Globus pallidus (tissue), 1 donor: ENCODE measurements around the gene USP50.
"Not testable (repeated sequence)": the region's sequence is repeated elsewhere in the genome, so short reads cannot be mapped to it uniquely, and the experiment has no call there.

ENCODE experiments used
- DNase-seq: peaks from one replicate; pipeline ENCODE4 v3.0.0-alpha.2; 2015; ENCODE audit warnings: low spot score

Gene USP50

GRCh38 chr15:50546566-50546965, at the start of gene USP50:
Gene USP50, minus strand, starts transcription at chr15:50546666. Its CDS starts 141 bp downstream, at chr15:50546525.
- DNase-seq = no peak

GRCh38 chr15:50594311-50594710, 47.8 kb upstream of the USP50 start:
- no peak for DNase-seq

GRCh38 chr15:50593761-50594160, 47.3 kb upstream of the USP50 start:
- no peak for DNase-seq

- no peak for DNase-seq
These were observed 43.8 kb upstream of the USP50 start for GRCh38 chr15:50590288-50590687.

GRCh38 chr15:50577492-50577891, 31.0 kb upstream of the USP50 start:
- DNase-seq = no peak

GRCh38 chr15:50576166-50576565, 29.7 kb upstream of the USP50 start:
- DNase-seq = no peak

GRCh38 chr15:50573842-50574241, 27.4 kb upstream of the USP50 start:
- not testable (repeated sequence) for DNase-seq

DNA sequence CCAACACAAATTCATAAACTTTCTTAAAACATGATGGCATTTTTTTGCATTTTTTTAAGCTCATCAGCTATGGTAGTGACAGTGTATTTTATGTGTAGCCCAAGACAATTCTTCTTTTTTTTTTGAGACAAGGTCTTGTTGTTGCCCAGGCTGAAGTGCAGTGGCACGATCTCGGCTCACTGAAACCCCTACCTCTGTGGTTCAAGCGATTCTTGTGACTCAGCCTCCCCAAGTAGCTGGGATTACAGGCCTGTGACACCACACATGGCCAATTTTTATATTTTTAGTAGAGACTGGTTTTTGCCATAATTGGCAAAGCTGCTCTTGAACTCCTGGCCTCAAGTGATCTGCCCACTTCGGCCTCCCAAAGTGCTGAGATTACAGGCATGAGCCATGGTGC, 17.3 kb upstream of the USP50 start:
- DNase-seq = no peak

DNA sequence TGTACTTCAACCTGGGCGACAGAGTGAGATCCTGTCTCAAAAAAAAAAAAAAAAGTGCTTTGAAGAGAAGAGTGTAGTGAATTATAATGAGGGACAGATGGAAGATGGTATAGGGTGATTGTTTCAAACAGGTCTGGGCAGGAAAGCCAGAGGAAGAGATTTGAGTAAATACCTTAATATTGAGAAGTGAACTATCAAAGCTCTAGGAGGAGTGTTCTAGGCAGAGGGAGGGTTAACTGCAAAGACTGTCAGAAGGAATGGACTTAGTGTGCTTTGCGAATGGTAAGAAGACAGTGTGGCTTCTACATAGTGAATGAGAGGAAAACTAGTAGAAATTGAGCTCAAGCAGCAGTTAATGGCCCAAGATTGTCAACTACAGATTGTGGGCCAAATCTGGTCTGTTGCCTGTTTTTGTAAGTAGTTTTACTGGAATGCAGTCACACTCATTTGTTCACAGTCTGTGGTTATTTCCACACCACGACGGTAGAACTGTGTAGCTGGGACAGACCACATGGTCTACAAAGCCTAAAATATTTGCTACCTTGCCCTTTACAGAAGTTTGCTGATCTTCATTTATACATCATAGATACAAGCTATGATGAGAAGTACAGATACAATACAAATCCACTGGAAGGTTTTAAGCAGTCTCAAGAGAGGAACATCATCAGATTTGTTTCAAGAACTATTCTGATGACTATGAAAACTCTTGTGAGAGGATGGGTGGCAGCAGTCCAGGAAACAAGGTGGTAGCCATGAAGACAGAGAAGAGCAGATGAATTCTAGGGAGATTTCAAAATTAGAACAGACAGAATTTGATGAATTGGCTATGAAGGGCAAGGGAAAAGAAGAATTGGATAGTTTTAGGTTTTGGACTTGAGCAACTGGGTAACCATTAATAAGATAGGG, 16.5 kb upstream of the USP50 start:
- no peak for DNase-seq

- no peak for DNase-seq
These were observed 11.5 kb upstream of the USP50 start for GRCh38 chr15:50558012-50558411.

- DNase-seq = no peak
These were observed 10.3 kb upstream of the USP50 start for GRCh38 chr15:50556642-50557371.

- no peak for DNase-seq
These were observed 5.8 kb upstream of the USP50 start for GRCh38 chr15:50552238-50552637.

DNA sequence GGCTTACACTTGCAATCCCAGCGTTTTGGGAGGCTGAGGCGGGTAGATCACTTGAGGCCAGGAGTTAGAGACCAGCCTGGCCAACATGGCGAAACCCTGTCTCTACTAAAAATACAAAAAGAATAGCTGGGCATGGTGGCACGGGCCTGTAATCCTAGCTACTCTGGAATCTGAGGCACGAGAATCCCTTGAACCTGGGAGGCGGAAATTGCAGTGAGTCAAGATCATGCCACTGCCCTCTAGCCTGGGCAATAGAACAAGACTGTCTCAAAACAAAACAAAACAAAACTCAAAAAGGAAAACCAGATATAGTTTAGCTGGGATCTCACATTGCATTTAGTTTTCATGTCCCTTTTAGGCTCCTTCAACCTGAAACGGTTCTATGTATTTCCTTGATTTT, 2.9 kb upstream of the USP50 start:
- no peak for DNase-seq

DNA sequence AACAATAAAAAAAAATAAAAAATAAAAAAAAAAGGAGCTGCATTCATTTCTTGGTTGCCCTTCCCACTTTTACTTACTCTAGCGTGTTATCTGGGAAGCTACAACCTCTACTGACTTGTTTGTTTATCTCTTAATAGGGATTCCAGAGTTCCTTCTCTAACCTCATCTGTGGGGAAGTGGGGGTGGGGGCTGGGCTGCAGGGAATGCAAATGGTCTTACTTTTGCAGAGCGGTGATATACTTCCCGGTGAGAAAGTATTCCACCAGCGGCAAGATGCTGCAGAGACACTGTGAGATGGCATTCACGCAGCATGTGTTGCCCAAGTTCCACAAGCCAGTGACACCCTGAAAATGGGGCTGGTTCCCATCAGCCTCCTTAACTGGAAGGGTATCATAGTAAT, 2.1 kb downstream of the USP50 start:
- DNase-seq = no peak

DNA sequence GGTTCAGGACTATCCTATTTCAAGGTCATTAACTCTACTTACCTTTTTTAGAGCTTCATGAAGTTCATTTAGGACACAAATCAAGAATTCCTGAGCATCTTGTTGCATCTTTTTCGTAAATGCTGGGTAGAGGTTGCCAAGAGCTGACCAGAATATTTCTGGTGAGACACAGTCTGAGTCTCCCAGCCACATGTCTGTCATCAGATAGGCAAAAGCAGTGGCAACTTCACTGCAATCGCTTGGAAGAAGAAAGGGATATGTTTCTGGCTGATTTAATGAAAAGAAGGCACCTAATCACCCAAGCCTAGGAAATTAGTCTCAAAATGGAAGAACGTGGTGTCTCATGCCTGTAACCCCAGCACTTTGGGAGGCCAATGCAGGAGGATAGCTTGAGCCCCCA, 2.9 kb downstream of the USP50 start:
- no peak for DNase-seq

DNA sequence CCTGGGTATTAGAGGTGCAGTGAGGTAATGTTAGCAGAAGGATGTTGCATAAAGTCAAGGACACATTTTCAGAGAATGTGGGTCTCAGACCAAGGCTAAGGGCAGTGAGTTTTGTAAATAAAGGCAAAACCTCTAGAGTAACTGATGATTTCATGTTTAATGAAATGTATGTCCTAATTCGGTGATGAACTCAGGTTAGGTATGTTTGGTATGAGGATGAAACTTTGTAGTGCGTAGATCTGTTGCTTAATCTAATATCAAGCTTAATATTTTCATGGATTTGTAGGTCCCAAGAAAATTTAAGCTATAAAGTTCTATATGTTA, 3.6 kb downstream of the USP50 start:
- no peak for DNase-seq

DNA sequence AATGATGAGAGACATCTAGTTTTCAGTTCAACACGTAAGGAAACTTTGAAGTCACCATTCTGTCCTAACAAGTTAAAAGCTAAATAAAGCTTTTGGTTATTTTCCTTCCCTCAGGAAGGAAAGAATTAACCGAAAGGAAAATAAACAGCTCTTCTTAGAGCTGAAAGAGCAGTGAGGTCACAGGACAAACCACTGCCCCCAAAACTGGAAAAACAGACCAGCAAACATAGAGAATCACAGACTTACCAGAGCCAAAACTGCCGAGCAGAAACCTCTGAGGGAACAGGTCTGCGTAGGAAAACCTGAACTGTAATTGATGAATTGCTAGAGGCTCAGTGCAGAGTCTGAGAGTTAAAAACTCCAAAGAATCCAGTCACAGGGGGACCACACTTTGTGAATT, 14.7 kb downstream of the USP50 start:
- DNase-seq = no peak

GRCh38 chr15:50531163-50531562, 15.3 kb downstream of the USP50 start:
- no peak for DNase-seq

DNA sequence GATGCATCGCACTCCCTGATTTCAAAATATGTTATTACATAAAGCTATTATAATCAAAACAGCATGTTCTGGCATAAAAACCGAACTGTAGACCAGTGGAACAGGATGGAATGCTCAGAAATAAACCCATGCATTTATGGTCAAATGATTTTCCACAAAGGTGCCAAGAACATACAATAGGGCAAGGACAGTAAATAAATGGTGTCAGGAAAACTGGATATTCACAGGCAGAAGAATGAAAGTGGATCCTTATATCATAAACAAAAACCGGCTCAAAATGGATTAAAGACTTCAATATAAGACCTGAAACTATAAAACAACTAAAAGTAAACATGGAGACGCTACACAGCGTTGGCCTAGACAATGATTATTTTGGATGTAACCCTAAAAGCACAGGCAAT, 22.6 kb downstream of the USP50 start:
- DNase-seq = no peak

DNA sequence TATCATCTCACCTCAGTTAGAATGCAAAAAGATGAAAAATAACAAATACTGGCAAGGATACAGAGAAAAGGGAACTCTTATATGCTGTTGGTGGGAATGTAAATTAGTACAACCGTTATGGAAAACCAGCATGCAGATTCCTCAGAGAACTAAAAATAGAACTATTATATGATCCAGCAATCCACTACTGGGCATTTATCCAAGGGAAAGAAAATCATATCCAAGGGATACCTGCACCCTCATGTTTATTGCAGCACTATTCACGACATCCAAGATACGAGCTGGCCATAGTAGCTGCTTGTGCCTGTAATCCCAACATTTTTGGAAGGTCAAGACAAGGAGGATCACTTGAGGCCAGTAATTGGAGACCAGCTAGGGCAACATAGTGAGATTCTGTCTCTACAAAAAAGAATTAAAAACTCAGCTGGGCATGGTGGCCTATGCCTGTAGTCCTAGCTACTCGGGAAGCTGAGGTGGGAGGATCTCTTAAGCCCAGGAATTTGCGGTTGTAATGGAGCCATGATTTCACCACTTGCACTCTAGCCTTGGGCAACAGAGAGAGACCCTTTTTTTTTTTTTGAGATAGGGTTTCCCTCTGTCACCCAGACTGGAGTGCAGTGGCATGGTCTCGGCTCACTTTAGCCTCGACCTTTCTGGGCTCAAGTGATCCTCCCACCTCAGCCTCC, 26.6 kb downstream of the USP50 start:
- DNase-seq = no peak

- no peak for DNase-seq
These were observed 33.5 kb downstream of the USP50 start for GRCh38 chr15:50513001-50513400.

DNA sequence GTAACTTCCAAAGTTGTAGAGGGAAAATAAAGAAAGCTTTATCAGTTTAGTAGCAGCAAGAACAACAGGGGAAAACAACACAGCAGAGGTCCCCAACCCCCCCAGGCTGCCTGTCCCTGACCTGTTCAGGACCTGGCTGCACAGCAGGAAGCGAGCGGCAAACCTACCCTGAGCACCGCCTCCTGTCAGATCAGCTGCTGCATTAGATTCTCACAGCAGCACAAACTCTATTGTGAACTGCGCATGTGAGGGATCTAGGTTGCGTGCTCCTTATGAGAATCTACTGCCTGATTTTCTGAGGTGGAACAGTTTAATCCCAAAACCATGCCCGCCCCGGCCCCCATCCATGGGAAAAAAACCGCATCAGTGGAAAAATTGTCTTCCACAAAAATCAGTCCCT, 40.3 kb downstream of the USP50 start:
- DNase-seq = no peak

DNA sequence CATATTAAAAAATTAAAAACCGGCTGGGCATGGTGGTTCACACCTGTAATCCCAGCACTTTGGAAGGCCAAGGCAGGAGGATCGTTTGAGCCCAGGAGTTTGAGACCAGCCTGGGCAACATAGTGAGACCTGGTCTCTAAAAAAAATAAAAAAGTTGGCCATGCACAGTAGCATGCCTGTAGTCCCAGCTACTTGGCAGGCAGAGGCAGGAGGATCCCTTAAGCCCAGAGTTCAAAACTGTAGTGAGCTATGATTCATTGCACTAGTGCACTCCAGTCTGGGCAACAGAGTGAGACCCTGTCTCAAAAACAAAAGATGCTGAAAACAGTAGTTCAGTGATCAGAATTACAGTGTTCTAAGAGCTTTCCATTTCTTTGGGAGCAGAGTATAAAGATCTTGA, 40.8 kb downstream of the USP50 start:
- DNase-seq = not testable (repeated sequence)
